Mesenteric fat pad (tissue), 1 donor: ENCODE results near the gene ZNHIT1. TPM values are rescaled to one million over a fixed set of nuclear protein-coding genes. Genes with fewer than 3 reads are reported as not detected.
"Not testable (repeated sequence)": the region's sequence is repeated elsewhere in the genome, so short reads cannot be mapped to it uniquely, and the experiment has no call there.

Source experiments
- DNase-seq: peaks from one replicate; pipeline ENCODE4 v3.0.0-alpha.2; 2020; ENCODE audit warnings: low spot score
- total RNA-seq: library from RNA; stranded (reverse); fragmentation: NEBNext Ultra II Directional; extraction: Animal tissue kit (Norgen Biotek cat#: 25700); gene quantifications from one replicate; pipeline ENCODE4 v1.2.1, GENCODE V29; 2021
- donor health status: DM: yes; HTN: yes; CAD: no.

ZNHIT1 gene
- total RNA-seq, 1 donor from 2014 or later: 74.8 TPM

GRCh38 chr7:101186844-101187428, 31.0 kb upstream of the ZNHIT1 start:
- DNase-seq: no peak

GRCh38 chr7:101189109-101189508, 28.9 kb upstream of the ZNHIT1 start:
- DNase-seq: no peak

GRCh38 chr7:101195884-101196283, 22.1 kb upstream of the ZNHIT1 start:
- no peak for DNase-seq

- no peak for DNase-seq
These were observed 20.0 kb upstream of the ZNHIT1 start for GRCh38 chr7:101197991-101198390.

GRCh38 chr7:101198476-101198875, 19.5 kb upstream of the ZNHIT1 start:
- DNase-seq: no peak

GRCh38 chr7:101199522-101199921, 18.4 kb upstream of the ZNHIT1 start:
- not testable (repeated sequence) for DNase-seq

- no peak for DNase-seq
These were observed 17.5 kb upstream of the ZNHIT1 start for GRCh38 chr7:101200504-101200861.

- no peak for DNase-seq
These were observed 16.9 kb upstream of the ZNHIT1 start, which contains the start of gene MOGAT3 for GRCh38 chr7:101200862-101201599. TSS of gene MOGAT3 (minus strand) at chr7:101201036. CDS start at chr7:101200854, 182 bp downstream.

- no peak for DNase-seq
These were observed 16.0 kb upstream of the ZNHIT1 start for GRCh38 chr7:101201695-101202602.

GRCh38 chr7:101202603-101202918, 15.4 kb upstream of the ZNHIT1 start:
- no peak for DNase-seq

GRCh38 chr7:101203740-101204738, 13.9 kb upstream of the ZNHIT1 start:
- DNase-seq: not testable (repeated sequence)

GRCh38 chr7:101205901-101206664, 11.9 kb upstream of the ZNHIT1 start:
- DNase-seq: no peak

- no peak for DNase-seq
These were observed 11.3 kb upstream of the ZNHIT1 start for GRCh38 chr7:101206665-101207042.

GRCh38 chr7:101207459-101207858, 10.5 kb upstream of the ZNHIT1 start:
- no peak for DNase-seq

- no peak for DNase-seq
These were observed 9.2 kb upstream of the ZNHIT1 start for GRCh38 chr7:101208794-101209193.

GRCh38 chr7:101210143-101210542, 7.8 kb upstream of the ZNHIT1 start:
- DNase-seq: no peak

- no peak for DNase-seq
These were observed 6.5 kb upstream of the ZNHIT1 start for GRCh38 chr7:101211501-101211900.

- no peak for DNase-seq
These were observed 6.0 kb upstream of the ZNHIT1 start for GRCh38 chr7:101212014-101212413.

GRCh38 chr7:101216001-101216859, 1.7 kb upstream of the ZNHIT1 start:
- no peak for DNase-seq
